ENCODE data around the gene CHMP2A. TPM values are rescaled to one million over a fixed set of nuclear protein-coding genes. Genes with fewer than 3 reads are reported as not detected.

Gene CHMP2A
- total RNA-seq, 4 donors from 2014 or later = 100.0 to 155 (median 126) TPM

DNA sequence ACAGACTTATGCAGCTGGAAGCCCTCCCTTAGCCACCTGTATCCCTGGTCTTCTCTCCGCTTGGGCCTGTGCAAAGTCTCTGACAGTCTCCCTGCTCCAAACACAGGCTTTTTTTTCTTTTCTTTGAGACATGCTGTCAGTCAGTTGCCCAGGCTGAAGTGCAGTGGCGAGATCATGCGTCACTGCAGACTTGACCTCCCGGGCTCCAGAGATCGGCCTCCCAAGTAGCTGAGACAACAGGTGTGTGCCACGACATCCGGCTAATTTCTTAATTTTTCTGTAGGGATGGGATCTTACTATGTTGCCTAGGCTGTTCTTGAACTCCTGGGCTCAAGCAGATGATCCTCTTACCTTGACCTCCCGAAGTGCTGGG is 16.7 kb upstream of the CHMP2A start:
- ATAC-seq = no peak
- no peaks in the 10 kb centered on the region for H3K27me3 ChIP-seq
- 92% methylated on average over 2 to 8 of the region's 8 CpGs for WGBS, 2 donors (ENCODE audit: low coverage in 1 of 2)

DNA sequence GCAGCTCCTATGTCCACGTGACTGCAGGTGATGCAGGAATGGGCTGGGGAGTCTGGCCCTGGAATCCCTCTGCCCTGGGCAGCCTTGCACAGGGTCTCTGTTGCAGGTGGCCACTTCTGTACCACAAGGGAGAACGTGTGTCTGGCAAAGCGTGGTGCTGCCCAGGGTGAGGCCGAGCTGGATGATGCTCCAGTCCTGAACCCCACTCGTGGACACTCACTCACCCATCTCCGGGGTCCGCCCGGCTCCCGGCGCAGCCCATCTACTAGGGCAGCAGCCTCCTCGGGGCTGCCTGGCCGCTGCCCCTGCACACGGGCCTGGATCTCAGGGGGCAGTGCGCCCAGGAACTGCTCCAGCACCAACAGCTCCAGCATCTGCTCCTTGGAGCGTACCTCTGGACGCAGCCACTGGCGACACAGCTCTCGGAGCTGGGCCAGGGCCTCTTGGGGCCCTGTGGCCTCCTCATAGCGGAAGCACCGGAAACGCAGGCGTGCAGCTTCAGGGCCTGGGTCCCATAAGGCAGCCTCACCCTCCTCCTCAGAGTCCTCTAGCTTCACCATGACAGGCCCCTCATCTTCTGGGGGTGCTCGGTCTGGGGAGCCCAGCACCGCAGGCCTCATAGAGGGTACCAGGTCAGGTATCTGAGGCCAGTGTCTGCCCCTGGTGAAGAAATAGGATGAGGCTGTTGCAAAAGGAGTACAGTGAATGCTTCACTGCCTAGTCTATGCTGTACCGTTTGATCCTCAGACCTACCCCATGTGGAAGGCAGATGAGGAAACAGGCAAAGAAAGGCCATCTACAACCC is 16.1 kb upstream of the CHMP2A start:
- TF ChIP-seq, protein P1, sequence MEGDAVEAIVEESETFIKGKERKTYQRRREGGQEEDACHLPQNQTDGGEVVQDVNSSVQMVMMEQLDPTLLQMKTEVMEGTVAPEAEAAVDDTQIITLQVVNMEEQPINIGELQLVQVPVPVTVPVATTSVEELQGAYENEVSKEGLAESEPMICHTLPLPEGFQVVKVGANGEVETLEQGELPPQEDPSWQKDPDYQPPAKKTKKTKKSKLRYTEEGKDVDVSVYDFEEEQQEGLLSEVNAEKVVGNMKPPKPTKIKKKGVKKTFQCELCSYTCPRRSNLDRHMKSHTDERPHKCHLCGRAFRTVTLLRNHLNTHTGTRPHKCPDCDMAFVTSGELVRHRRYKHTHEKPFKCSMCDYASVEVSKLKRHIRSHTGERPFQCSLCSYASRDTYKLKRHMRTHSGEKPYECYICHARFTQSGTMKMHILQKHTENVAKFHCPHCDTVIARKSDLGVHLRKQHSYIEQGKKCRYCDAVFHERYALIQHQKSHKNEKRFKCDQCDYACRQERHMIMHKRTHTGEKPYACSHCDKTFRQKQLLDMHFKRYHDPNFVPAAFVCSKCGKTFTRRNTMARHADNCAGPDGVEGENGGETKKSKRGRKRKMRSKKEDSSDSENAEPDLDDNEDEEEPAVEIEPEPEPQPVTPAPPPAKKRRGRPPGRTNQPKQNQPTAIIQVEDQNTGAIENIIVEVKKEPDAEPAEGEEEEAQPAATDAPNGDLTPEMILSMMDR (IDR thresholded peaks at IDR 0.05) = no peak
- TF ChIP-seq POLR2AphosphoS5 (IDR thresholded peaks at IDR 0.05) = no peak
- no peak for TF ChIP-seq POLR2A (IDR thresholded peaks at IDR 0.05)
- TF ChIP-seq EP300 (IDR thresholded peaks at IDR 0.05) = no peak
- no peaks in the 10 kb centered on the region for H3K27me3 ChIP-seq
- WGBS, 2 donors (ENCODE audit: low coverage in 1 of 2) = 67 to 90% methylated on average over 1 to 2 of the region's 25 CpGs
- peaks cover 0 to 30% (median 12%) of the 10 kb centered on the region in 3 donors for H3K4me1 ChIP-seq
- H3K9me3 ChIP-seq = no peaks in the 10 kb centered on the region
- H3K36me3 ChIP-seq = peaks cover 0 to 45% of the 10 kb centered on the region in 2 donors
- no peak overlapping the region for H3K4me3 ChIP-seq
- ATAC-seq = no peak
- no peak overlapping the region for H3K27ac ChIP-seq

More for the DNA sequence above, 16.7 kb upstream of the CHMP2A start:
- Histone ChIP-seq H3K27ac (no peak overlapping the region), H3K4me3 (no peak overlapping the region), H3K36me3 (peaks cover 0 to 40% of the 10 kb centered on the region in 2 donors), H3K4me1 (peaks cover 0 to 36% (median 12%) of the 10 kb centered on the region in 3 donors), H3K9me3 (no peaks in the 10 kb centered on the region)
- TF ChIP-seq, protein P1 (IDR thresholded peaks at IDR 0.05) = no peak
- TF ChIP-seq EP300 (IDR thresholded peaks at IDR 0.05) (no peak), POLR2A (IDR thresholded peaks at IDR 0.05) (no peak), POLR2AphosphoS5 (IDR thresholded peaks at IDR 0.05) (no peak)

DNA sequence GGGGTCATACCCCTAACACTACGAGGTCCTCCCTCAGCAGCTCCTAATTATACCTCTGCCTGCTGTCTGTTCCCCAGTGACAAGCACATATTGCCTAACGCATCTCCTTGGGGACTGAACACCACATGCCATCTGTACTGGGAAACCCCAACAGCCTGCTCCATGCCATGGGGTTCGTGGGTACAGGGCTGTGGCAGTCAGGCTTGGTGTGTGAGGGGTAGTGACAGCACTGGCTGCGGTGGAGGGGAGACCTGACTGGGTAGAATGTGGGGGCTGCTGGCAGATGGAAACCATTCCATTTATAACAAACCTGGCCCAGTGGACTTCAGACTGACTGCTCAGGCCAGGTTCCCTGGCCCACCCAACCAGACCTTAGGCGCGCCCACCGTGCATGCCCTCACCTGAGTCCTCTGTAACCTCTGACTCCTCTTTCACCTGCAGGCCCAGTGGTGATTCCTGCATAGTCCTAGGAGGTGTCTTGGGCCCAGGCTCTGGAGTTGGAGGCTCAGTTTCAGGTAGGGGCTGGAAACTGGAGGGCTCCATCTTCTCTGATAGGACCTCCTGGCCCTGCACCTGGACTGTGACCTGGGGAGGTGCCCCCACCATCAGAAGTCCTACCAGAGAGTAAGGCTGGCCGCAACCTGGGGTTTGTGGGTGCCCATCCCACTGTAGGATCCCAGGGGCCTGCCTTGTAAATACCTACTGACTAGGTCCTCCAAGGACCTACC is 15.2 kb upstream of the CHMP2A start:
- WGBS, 2 donors (ENCODE audit: low coverage in 1 of 2) = 83% methylated on average over 1 of the region's 8 CpGs; no CpG with 5 or more reads in 1 of the 2 donors
- Histone ChIP-seq H3K4me1 (peaks cover 0 to 28% (median 12%) of the 10 kb centered on the region in 3 donors), H3K4me3 (no peak overlapping the region), H3K36me3 (peaks cover 0 to 45% of the 10 kb centered on the region in 2 donors), H3K27ac (no peak overlapping the region), H3K9me3 (no peaks in the 10 kb centered on the region), H3K27me3 (no peaks in the 10 kb centered on the region)
- TF ChIP-seq POLR2A (IDR thresholded peaks at IDR 0.05) (no peak), POLR2AphosphoS5 (IDR thresholded peaks at IDR 0.05) (no peak), EP300 (IDR thresholded peaks at IDR 0.05) (no peak)
- no peak for ATAC-seq

DNA sequence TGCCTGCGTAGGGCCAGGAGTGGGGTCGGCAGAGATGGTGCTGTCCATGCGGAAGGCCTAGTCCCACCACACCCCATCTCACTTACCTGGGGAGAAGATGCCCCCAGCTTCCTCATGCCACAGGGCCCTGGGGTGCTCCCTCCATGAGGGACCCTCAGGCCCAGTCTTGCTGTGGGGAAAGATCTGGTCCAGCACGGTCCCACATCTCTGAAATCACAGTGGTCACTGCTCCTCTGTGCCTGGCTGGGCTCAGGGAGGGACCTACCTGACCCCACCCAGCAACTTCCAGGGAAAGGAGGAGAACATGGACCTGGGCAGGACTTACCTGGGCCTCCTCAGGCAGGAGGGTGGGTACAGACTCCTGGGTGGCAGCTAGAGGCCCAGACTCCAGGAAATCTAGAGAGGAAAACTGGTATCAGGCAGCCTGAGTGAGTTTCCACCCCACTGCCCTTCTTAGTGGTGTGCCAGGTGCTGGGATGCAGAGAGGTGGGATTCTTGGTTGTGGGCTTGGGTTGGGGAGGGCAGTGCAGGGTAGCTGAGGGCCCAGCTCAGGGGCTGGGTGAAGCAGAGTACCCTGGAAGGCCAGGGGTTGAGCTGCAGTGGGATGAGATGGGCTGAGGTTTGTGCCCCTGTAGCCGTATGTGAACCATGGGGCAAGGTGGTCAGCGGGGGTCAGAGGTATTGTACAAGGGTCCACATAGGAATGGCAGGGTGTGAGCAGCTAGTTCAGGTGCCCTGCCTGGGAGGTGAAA is 14.5 kb upstream of the CHMP2A start:
- Histone ChIP-seq H3K27me3 (no peaks in the 10 kb centered on the region), H3K4me3 (no peak overlapping the region), H3K36me3 (peaks cover 0 to 45% of the 10 kb centered on the region in 2 donors), H3K9me3 (no peaks in the 10 kb centered on the region), H3K27ac (no peak overlapping the region), H3K4me1 (peaks cover 0 to 23% (median 12%) of the 10 kb centered on the region in 3 donors)
- TF ChIP-seq EP300 (IDR thresholded peaks at IDR 0.05) (no peak), POLR2A (IDR thresholded peaks at IDR 0.05) (no peak), POLR2AphosphoS5 (IDR thresholded peaks at IDR 0.05) (no peak)
- TF ChIP-seq, protein P1 (IDR thresholded peaks at IDR 0.05) = no peak
- WGBS, 2 donors (ENCODE audit: low coverage in 1 of 2) = 93% methylated on average over 4 of the region's 6 CpGs; no CpG with 5 or more reads in 1 of the 2 donors
- no peak for ATAC-seq

Measured in gastroesophageal sphincter (tissue), 4 donors.